ENCODE results near the gene DENND5B.
"Not testable (repeated sequence)": the region's sequence is repeated elsewhere in the genome, so short reads cannot be mapped to it uniquely, and the experiment has no call there.

The DENND5B gene

GRCh38 chr12:31557707-31558106 lies 33.2 kb downstream of the DENND5B start:
- POLR2A ChIA-PET = interaction anchor here (0.7 kb wide), 1 partner anchor 548 kb away, joined by 11 read pairs; no protein-coding TSS in a partner anchor
- no peak for TF ChIP-seq CTCF (IDR thresholded peaks at IDR 0.05; ENCODE audit: control extremely low read depth, extremely low read depth, low read depth, missing control alignments)
- CTCF ChIA-PET = no interaction called here
- DNase-seq (ENCODE audit: extremely low spot score) = no peak

- DNase-seq (ENCODE audit: extremely low spot score); POLR2A ChIA-PET; CTCF ChIA-PET: not testable (repeated sequence)
Measured at GRCh38 chr12:31555466-31555865, 35.5 kb downstream of the DENND5B start.

- DNase-seq (ENCODE audit: extremely low spot score); POLR2A ChIA-PET; CTCF ChIA-PET: not testable (repeated sequence)
Measured at GRCh38 chr12:31550590-31550989, 40.3 kb downstream of the DENND5B start.

GRCh38 chr12:31536672-31537071 lies 54.3 kb downstream of the DENND5B start:
- DNase-seq (ENCODE audit: extremely low spot score) = no peak
- ChIA-PET CTCF (no interaction called here), POLR2A (no interaction called here)
- TF ChIP-seq CTCF (IDR thresholded peaks at IDR 0.05; ENCODE audit: control extremely low read depth, extremely low read depth, low read depth, missing control alignments) = no peak

- DNase-seq (ENCODE audit: extremely low spot score) = no peak
- ChIA-PET POLR2A (no interaction called here), CTCF (interaction anchor here (1.0 kb wide), 1 partner anchor 8 kb away, joined by 4 read pairs; no protein-coding TSS in a partner anchor)
- no peak for TF ChIP-seq CTCF (IDR thresholded peaks at IDR 0.05; ENCODE audit: control extremely low read depth, extremely low read depth, low read depth, missing control alignments)
Measured at GRCh38 chr12:31533470-31533869, 57.5 kb downstream of the DENND5B start.

GRCh38 chr12:31531893-31532292 lies 59.0 kb downstream of the DENND5B start:
- TF ChIP-seq CTCF (IDR thresholded peaks at IDR 0.05; ENCODE audit: control extremely low read depth, extremely low read depth, low read depth, missing control alignments) = no peak
- ChIA-PET CTCF (no interaction called here), POLR2A (no interaction called here)
- DNase-seq (ENCODE audit: extremely low spot score) = no peak

- POLR2A ChIA-PET = no interaction called here
- TF ChIP-seq CTCF (IDR thresholded peaks at IDR 0.05; ENCODE audit: control extremely low read depth, extremely low read depth, low read depth, missing control alignments) = no peak
- DNase-seq (ENCODE audit: extremely low spot score) = no peak
- CTCF ChIA-PET = no interaction called here
Measured at GRCh38 chr12:31528095-31528494, 62.8 kb downstream of the DENND5B start.

GRCh38 chr12:31527083-31527482 lies 63.9 kb downstream of the DENND5B start:
- no peak for DNase-seq (ENCODE audit: extremely low spot score)
- TF ChIP-seq CTCF (IDR thresholded peaks at IDR 0.05; ENCODE audit: control extremely low read depth, extremely low read depth, low read depth, missing control alignments) = no peak
- CTCF ChIA-PET = no interaction called here
- POLR2A ChIA-PET = no interaction called here

All from GM10248 (cell line).